Panc1 (cell line): Measurements from ENCODE around the gene CACNA1E. TPM values are rescaled to one million over a fixed set of nuclear protein-coding genes. Genes with fewer than 3 reads are reported as not detected.

Experiments
- ATAC-seq: fragments of 200-7000 bp; cut with Tn5 transposase; 2 replicates; pipeline ENCODE4 v1.9.1; 2020; ENCODE audit warnings: mild to moderate bottlenecking, moderate library complexity
- BruUV-seq: library from RNA; stranded (reverse); fragments of 400-500 nt; replicated peaks from 2 replicates; lab custom pipeline; 2021; lab: Mats Ljungman, UMichigan
- CTCF ChIA-PET: fragments of 300-600 bp; sonication (Branson Sonifier 250); formaldehyde crosslinking; loops from one replicate; lab custom pipeline; 2022; ENCODE audit warnings: antibody characterized with exemption; lab: Charles Lee
- POLR2A ChIA-PET: fragments of 300-600 bp; sonication (Branson Sonifier 250); formaldehyde crosslinking; loops from one replicate; lab custom pipeline; 2022; ENCODE audit warnings: antibody characterized with exemption; lab: Charles Lee
- DNase-seq: peaks from one replicate; pipeline ENCODE4 v3.0.0-alpha.2; 2010; ENCODE audit warnings: low read depth, low spot score
- H3K27ac ChIP-seq: 2 replicates; pipeline ENCODE4 v1.5.1; 2011; ENCODE audit warnings: mild to moderate bottlenecking, low read length, inconsistent platforms
- H3K27me3 ChIP-seq: fragments of 200-500 bp; sonication (Bioruptor generic); 2 replicates; pipeline ENCODE4 v1.6.0; 2014; ENCODE audit warnings: low read length, inconsistent platforms; ENCODE audit not compliant: control insufficient read depth, insufficient read depth
- H3K36me3 ChIP-seq: fragments of 200-500 bp; sonication (Bioruptor generic); 2 replicates; pipeline ENCODE4 v1.5.1; 2014; ENCODE audit warnings: inconsistent platforms, mild to moderate bottlenecking, low read length, moderate library complexity; ENCODE audit not compliant: control insufficient read depth, insufficient read depth
- H3K4me1 ChIP-seq: 2 replicates; pipeline ENCODE4 v1.5.1; 2011; ENCODE audit warnings: inconsistent platforms, mild to moderate bottlenecking, low read length, moderate library complexity; ENCODE audit not compliant: control insufficient read depth, insufficient read depth
- H3K4me3 ChIP-seq, 2 experiments: 2 replicates each; pipeline ENCODE4 v1.5.1; 2011 to 2012; ENCODE audit warnings: low read depth in 2 of 2, low read length in 2 of 2, mild to moderate bottlenecking in 2 of 2, inconsistent platforms in 1 of 2, moderate library complexity in 1 of 2
- H3K9me3 ChIP-seq: fragments of 200-500 bp; sonication (Bioruptor generic); 2 replicates; pipeline ENCODE4 v1.5.1; 2014; ENCODE audit warnings: low read depth, mild to moderate bottlenecking, inconsistent platforms, low read length, moderate library complexity; ENCODE audit not compliant: control insufficient read depth, insufficient read depth
- CTCF ChIP-seq: fragments of 450-650 bp; IDR thresholded peaks from 2 replicates; pipeline ENCODE4 v1.5.1; 2017; ENCODE audit warnings: mild to moderate bottlenecking
- POLR2AphosphoS5 ChIP-seq: IDR thresholded peaks from 2 replicates; pipeline ENCODE4 v1.6.1; 2012; ENCODE audit warnings: mild to moderate bottlenecking, low read depth, low read length, moderate library complexity
- REST ChIP-seq, 2 experiments: IDR thresholded peaks; 2 replicates each; pipeline ENCODE4 v1.6.1; 2011 to 2012; ENCODE audit warnings: low read depth in 2 of 2, control low read depth in 1 of 2, low read length in 1 of 2, mild to moderate bottlenecking in 1 of 2, moderate library complexity in 1 of 2; ENCODE audit not compliant: insufficient read depth in 1 of 2
- SIN3A ChIP-seq: IDR thresholded peaks from 2 replicates; pipeline ENCODE4 v1.6.1; 2012; ENCODE audit warnings: low read depth, mild to moderate bottlenecking, low read length, moderate library complexity, borderline replicate concordance; ENCODE audit not compliant: insufficient read depth
- TCF7L2 ChIP-seq: IDR thresholded peaks from 2 replicates; pipeline ENCODE4 v1.6.1; 2011; ENCODE audit warnings: mild to moderate bottlenecking, low read depth, low read length, inconsistent platforms
- in situ Hi-C: cut with HindIII; loops from 2 replicates; pipeline ENCODE4 v1.10.0; 2016; ENCODE audit warnings: low sequenced_read_pairs, low pct_unique_long_range_greater_than_20kb
- intact Hi-C: fragments of 100-400 bp; cut with micrococcal nuclease; formaldehyde crosslinking; loops from one replicate; pipeline ENCODE4 v1.10.0; 2022; ENCODE audit not compliant: unreplicated experiment
- total RNA-seq: library from RNA; stranded (reverse); gene quantifications from one replicate; pipeline ENCODE4 v1.2.1, GENCODE V29; 2021; ENCODE audit not compliant: unreplicated experiment

CACNA1E gene
- total RNA-seq, 1 experiment from 2014 or later: not detected

- BruUV-seq: no TSS peak
Observed at GRCh38 chr1:181445436-181445835, 37.9 kb upstream of the CACNA1E start.

GRCh38 chr1:181448461-181448860, 34.9 kb upstream of the CACNA1E start:
- no peak for TF ChIP-seq TCF7L2
- TF ChIP-seq CTCF: no peak
- TF ChIP-seq SIN3A: no peak
- H3K4me1 ChIP-seq: no peaks in the 10 kb centered on the region
- no peak overlapping the region for H3K4me3 ChIP-seq
- intact Hi-C loops (no loop called here), in situ Hi-C loops (no loop called here)
- CTCF ChIA-PET: no interaction called here
- ATAC-seq (no peak), DNase-seq (no peak)
- no TSS peak for BruUV-seq
- no peaks in the 10 kb centered on the region for H3K9me3 ChIP-seq
- H3K27ac ChIP-seq: no peak overlapping the region
- no peaks in the 10 kb centered on the region; the same call in 1 of the 2 replicates for H3K27me3 ChIP-seq
- POLR2A ChIA-PET: no interaction called here
- H3K36me3 ChIP-seq: no peaks in the 10 kb centered on the region

More at GRCh38 chr1:181445436-181445835, 37.9 kb upstream of the CACNA1E start:
- Histone ChIP-seq H3K4me3 (no peak overlapping the region), H3K27me3 (no peaks in the 10 kb centered on the region; the same call in 1 of the 2 replicates), H3K27ac (no peak overlapping the region), H3K9me3 (no peaks in the 10 kb centered on the region), H3K4me1 (no peaks in the 10 kb centered on the region), H3K36me3 (no peaks in the 10 kb centered on the region)
- DNase-seq: no peak
- ChIA-PET POLR2A (no interaction called here), CTCF (no interaction called here)
- intact Hi-C loops: no loop called here
- ATAC-seq: no peak
- TF ChIP-seq SIN3A: no peak
- no peak for TF ChIP-seq REST (IDR thresholded peaks at IDR 0.05; ENCODE audit: insufficient read depth in 1 of 2, low read depth in 2 of 2, low read length in 1 of 2)
- no peak for TF ChIP-seq CTCF
- TF ChIP-seq TCF7L2: no peak
- TF ChIP-seq POLR2AphosphoS5: no peak
- in situ Hi-C loops: no loop called here
